H1 (cell line): ENCODE data around the gene TMLHE. TPM values are rescaled to one million over a fixed set of nuclear protein-coding genes. Genes with fewer than 3 reads are reported as not detected.

ENCODE experiments used
- CTCF ChIA-PET: fragments of 300-600 bp; sonication (Branson Sonifier 250); formaldehyde crosslinking; loops from one replicate; lab custom pipeline; 2021; ENCODE audit not compliant: partially characterized antibody; lab: Charles Lee
- POLR2A ChIA-PET: fragments of 300-600 bp; sonication (Branson Sonifier 250); formaldehyde crosslinking; loops from one replicate; lab custom pipeline; 2021; ENCODE audit warnings: inconsistent platforms; ENCODE audit not compliant: partially characterized antibody; lab: Charles Lee
- DNase-seq, 2 experiments: peaks; one replicate each; pipeline versions ENCODE4 v3.0.0 to v3.0.0-alpha.2; 2010 to 2022; ENCODE audit warnings: low spot score in 2 of 2, low read depth in 1 of 2, mixed read lengths in 1 of 2
- FAIRE-seq: peaks from 2 replicates; lab custom pipeline; 2011; peaks lifted over from hg19 to GRCh38; lab: Jason Lieb, UNC
- H2AFZ ChIP-seq: 2 replicates; pipeline ENCODE4 v1.8.1; 2012; ENCODE audit warnings: low read length, inconsistent platforms
- H2AK5ac ChIP-seq: 2 replicates; pipeline ENCODE4 v1.6.1; 2013; ENCODE audit warnings: low read depth, low read length
- H2BK120ac ChIP-seq: replicated peaks from 2 replicates; pipeline ENCODE3; 2013; ENCODE audit warnings: low read depth, low read length, inconsistent platforms
- H2BK12ac ChIP-seq: 2 replicates; pipeline ENCODE4 v1.6.1; 2013; ENCODE audit warnings: low read depth, low read length
- H2BK15ac ChIP-seq: 2 replicates; pipeline ENCODE4 v1.6.1; 2013; ENCODE audit warnings: low read length
- H2BK20ac ChIP-seq: 2 replicates; pipeline ENCODE4 v1.6.1; 2013; ENCODE audit warnings: low read length
- H2BK5ac ChIP-seq: 2 replicates; pipeline ENCODE4 v1.6.1; 2013; ENCODE audit warnings: low read depth, low read length
- H3K14ac ChIP-seq: 2 replicates; pipeline ENCODE4 v1.6.1; 2013; ENCODE audit warnings: inconsistent platforms; ENCODE audit not compliant: insufficient read length
- H3K18ac ChIP-seq: 2 replicates; pipeline ENCODE4 v1.6.1; 2013; ENCODE audit warnings: low read length; ENCODE audit errors: extremely low read depth
- H3K23ac ChIP-seq: 2 replicates; pipeline ENCODE4 v1.6.1; 2013; ENCODE audit warnings: inconsistent platforms; ENCODE audit not compliant: insufficient read length
- H3K23me2 ChIP-seq: 2 replicates; pipeline ENCODE4 v1.6.1; 2013; ENCODE audit warnings: low read depth, low read length
- H3K27ac ChIP-seq: 2 replicates; pipeline ENCODE4 v1.6.1; 2011; ENCODE audit warnings: low read depth, low read length, inconsistent platforms
- H3K27me3 ChIP-seq, 4 experiments: replicated peaks in 1 of 4; 1 replicate in 1 of 4; 2 replicates in 3 of 4; pipeline versions ENCODE4 v1.6.1 to v1.8.1; 2011 to 2013; ENCODE audit warnings: low read length in 3 of 4, mild to moderate bottlenecking in 3 of 4, inconsistent platforms in 2 of 4, mixed read lengths in 2 of 4, moderate library complexity in 1 of 4; ENCODE audit not compliant: control insufficient read depth in 3 of 4, insufficient read depth in 3 of 4; ENCODE audit errors: extremely low read depth in 1 of 4
- H3K36me3 ChIP-seq, 4 experiments: 2 replicates each; pipeline versions ENCODE4 v1.6.1 to v1.8.1; 2011 to 2013; ENCODE audit warnings: mild to moderate bottlenecking in 4 of 4, low read length in 3 of 4, moderate library complexity in 2 of 4, control low read depth in 1 of 4, inconsistent platforms in 1 of 4; ENCODE audit not compliant: insufficient read depth in 4 of 4, control insufficient read depth in 2 of 4
- H3K4ac ChIP-seq: replicated peaks from 2 replicates; pipeline ENCODE3; 2013; ENCODE audit warnings: low read length, low read depth, mixed read lengths, inconsistent platforms; ENCODE audit not compliant: insufficient read length
- H3K4me1 ChIP-seq, 4 experiments: replicated peaks in 1 of 4; 1 replicate in 1 of 4; 2 replicates in 3 of 4; pipeline versions ENCODE4 v1.6.1 to v1.8.1; 2011 to 2013; ENCODE audit warnings: low read length in 3 of 4, inconsistent platforms in 2 of 4, mixed read lengths in 1 of 4; ENCODE audit not compliant: insufficient read depth in 4 of 4, control insufficient read depth in 3 of 4
- H3K4me2 ChIP-seq, 2 experiments: 2 replicates each; pipeline versions ENCODE4 v1.6.1 to v1.8.1; 2011 to 2013; ENCODE audit warnings: low read depth in 2 of 2, low read length in 2 of 2, control low read depth in 1 of 2, inconsistent platforms in 1 of 2, mild to moderate bottlenecking in 1 of 2; ENCODE audit not compliant: insufficient read depth in 1 of 2
- H3K4me3 ChIP-seq, 4 experiments: fragments of 200-600, 300-600 bp in 1 of 4; sonication (generic), shearing (Covaris generic), sonication (Bioruptor Twin) in 1 of 4; 2 replicates each; pipeline versions ENCODE4 v1.5.1 to v1.8.1; 2011 to 2016; ENCODE audit warnings: low read length in 4 of 4, low read depth in 3 of 4, control low read depth in 2 of 4, inconsistent platforms in 2 of 4, mild to moderate bottlenecking in 2 of 4, mixed read lengths in 1 of 4, moderate library complexity in 1 of 4; ENCODE audit not compliant: insufficient read depth in 2 of 4; ENCODE audit errors: extremely low read depth in 1 of 4
- H3K56ac ChIP-seq: replicated peaks from 2 replicates; pipeline ENCODE3; 2013; ENCODE audit warnings: low read depth, mild to moderate bottlenecking, mixed read lengths, low read length, inconsistent platforms; ENCODE audit not compliant: insufficient read length
- H3K79me1 ChIP-seq: 2 replicates; pipeline ENCODE4 v1.6.1; 2013; ENCODE audit warnings: low read depth, low read length, control low read depth
- H3K79me2 ChIP-seq, 2 experiments: 2 replicates each; pipeline versions ENCODE4 v1.6.1 to v1.8.1; 2012 to 2013; ENCODE audit warnings: low read length in 2 of 2, mild to moderate bottlenecking in 2 of 2, inconsistent platforms in 1 of 2; ENCODE audit not compliant: insufficient read depth in 2 of 2, control insufficient read depth in 1 of 2
- H3K9ac ChIP-seq, 4 experiments: replicated peaks in 1 of 4; 1 replicate in 1 of 4; 2 replicates in 3 of 4; pipeline versions ENCODE4 v1.6.1 to v1.8.1; 2011 to 2013; ENCODE audit warnings: low read depth in 3 of 4, low read length in 3 of 4, control low read depth in 2 of 4, mild to moderate bottlenecking in 2 of 4, moderate library complexity in 2 of 4, inconsistent platforms in 1 of 4; ENCODE audit errors: extremely low read depth in 1 of 4
- H3K9me3 ChIP-seq, 2 experiments: 2 replicates each; pipeline versions ENCODE4 v1.6.1 to v1.8.1; 2012 to 2013; ENCODE audit warnings: mild to moderate bottlenecking in 2 of 2, moderate library complexity in 2 of 2, control low read depth in 1 of 2, inconsistent platforms in 1 of 2, low read depth in 1 of 2, low read length in 1 of 2, mixed read lengths in 1 of 2; ENCODE audit not compliant: insufficient read depth in 2 of 2
- H4K20me1 ChIP-seq, 2 experiments: replicated peaks in 1 of 2; 2 replicates each; pipeline versions ENCODE3 to v1.8.1; 2011 to 2013; ENCODE audit warnings: inconsistent platforms in 2 of 2, low read length in 2 of 2, mild to moderate bottlenecking in 1 of 2; ENCODE audit not compliant: insufficient read depth in 2 of 2, control insufficient read depth in 1 of 2
- H4K5ac ChIP-seq: 2 replicates; pipeline ENCODE4 v1.6.1; 2013; ENCODE audit warnings: low read length, low read depth, mixed read lengths, inconsistent platforms; ENCODE audit not compliant: insufficient read length
- H4K8ac ChIP-seq: 2 replicates; pipeline ENCODE4 v1.8.0; 2013; ENCODE audit warnings: mild to moderate bottlenecking, moderate library complexity, low read length, inconsistent platforms; ENCODE audit not compliant: insufficient read depth; ENCODE audit errors: extremely low read depth
- H4K91ac ChIP-seq: replicated peaks from 2 replicates; pipeline ENCODE3; 2013; ENCODE audit warnings: low read length, mixed read lengths, inconsistent platforms; ENCODE audit not compliant: insufficient read length
- HDAC6 ChIP-seq: IDR thresholded peaks from one replicate; pipeline ENCODE4 v1.7.1; 2012; ENCODE audit warnings: low read depth, mild to moderate bottlenecking, inconsistent platforms, low read length, moderate library complexity
- POLR2A ChIP-seq, 2 experiments: IDR thresholded peaks; 1 replicate in 1 of 2; 2 replicates in 1 of 2; pipeline ENCODE4 v1.6.1; 2011; ENCODE audit warnings: low read depth in 2 of 2, low read length in 2 of 2, mild to moderate bottlenecking in 2 of 2; ENCODE audit errors: control extremely low read depth in 1 of 2
- polyA plus RNA-seq, 7 experiments: library from polyadenylated mRNA; depleted of rRNA in 3 of 7; stranded (reverse) in 5 of 7; unstranded in 2 of 7; fragments of >200 nt in 5 of 7; fragments of 200-250 nt in 2 of 7; gene quantifications; 1 replicate in 5 of 7; 2 replicates in 1 of 7; 4 replicates in 1 of 7; pipeline versions ENCODE4 v1.2.1 to v1.2.3, GENCODE V29; 2011 to 2013; ENCODE audit warnings: missing spikeins in 2 of 7, mixed read lengths in 2 of 7
- total RNA-seq: library from RNA; stranded (reverse); fragmentation: NEBNext Ultra II Directional; extraction: Animal tissue kit (Norgen Biotek cat#: 25700); gene quantifications from 2 replicates; pipeline ENCODE4 v1.2.1, GENCODE V29; 2021

The TMLHE gene
- total and polyA plus RNA-seq, 2 of the 8 experiments (the other 6 are each of a cell fraction or from before 2014, with no cell fraction given), result 9.1 to 10.3 TPM

DNA sequence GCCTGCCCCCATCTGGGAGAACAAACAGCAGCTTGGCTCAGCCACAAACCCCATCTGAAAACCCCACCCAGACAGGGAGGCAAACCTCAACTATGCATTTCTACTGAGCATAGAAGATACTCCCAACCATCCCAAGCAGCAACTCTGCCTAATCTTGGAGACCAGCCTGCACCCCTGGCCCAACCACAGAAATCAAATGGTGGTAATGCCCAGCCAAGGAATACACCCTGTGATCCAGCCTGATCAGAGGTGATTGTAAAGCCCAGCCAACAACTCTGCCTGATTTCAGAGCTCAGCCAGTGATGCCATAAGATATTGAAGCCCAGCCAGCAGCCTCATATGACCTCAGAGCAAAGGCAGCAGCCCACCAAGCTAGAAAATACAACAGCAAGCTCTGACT is 19.8 kb downstream of the TMLHE start:
- Histone ChIP-seq H3K79me1 (no peaks in the 10 kb centered on the region), H2BK20ac (no peak overlapping the region), H3K18ac (no peak overlapping the region), H3K4ac (no peak overlapping the region), H3K4me2 (no peak overlapping the region), H3K36me3 (no peaks in the 10 kb centered on the region; a peak in 1 of 8 replicates), H2BK12ac (no peak overlapping the region), H3K27ac (no peak overlapping the region), H4K8ac (no peak overlapping the region), H2BK5ac (no peak overlapping the region), H3K23me2 (no peaks in the 10 kb centered on the region), H3K79me2 (no peaks in the 10 kb centered on the region; a peak in 1 of 4 replicates), H2BK120ac (no peak overlapping the region), H2BK15ac (no peak overlapping the region), H4K20me1 (no peaks in the 10 kb centered on the region), H3K14ac (no peak overlapping the region), H3K4me1 (no peaks in the 10 kb centered on the region), H3K23ac (no peak overlapping the region), H3K27me3 (no peaks in the 10 kb centered on the region), H2AFZ (no peak overlapping the region), H4K91ac (no peak overlapping the region), H3K9ac (no peak overlapping the region), H3K4me3 (no peak overlapping the region), H3K56ac (no peak overlapping the region), H2AK5ac (no peak overlapping the region), H3K9me3 (no peaks in the 10 kb centered on the region), H4K5ac (no peak overlapping the region)
- TF ChIP-seq HDAC6 (no peak), POLR2A (IDR thresholded peaks at IDR 0.05; ENCODE audit: control extremely low read depth in 1 of 2, low read depth in 2 of 2, low read length in 2 of 2) (no peak)
- POLR2A ChIA-PET, result no interaction called here
- CTCF ChIA-PET, result no interaction called here
- DNase-seq (no peak), FAIRE-seq (no peak)
